HepG2 (cell line): ENCODE measurements around the gene IL1R1. TPM values are rescaled to one million over a fixed set of nuclear protein-coding genes. Genes with fewer than 3 reads are reported as not detected.

Experiments
- ATAC-seq: fragments of 200-7000 bp; cut with Tn5 transposase; 3 replicates; pipeline ENCODE4 v1.9.1; 2020; ENCODE audit warnings: mild to moderate bottlenecking, moderate library complexity
- BruUV-seq: library from RNA; stranded (reverse); fragments of 400-500 nt; replicated peaks from 2 replicates; lab custom pipeline; 2021; lab: Mats Ljungman, UMichigan
- CTCF ChIA-PET: fragments of 300-600 bp; formaldehyde crosslinking; extraction: SDS; loops from one replicate; lab custom pipeline; 2021; ENCODE audit warnings: low total read pairs, inconsistent platforms, low intra/inter-chr PET ratio; lab: Yijun Ruan, JAX
- POLR2A ChIA-PET: fragments of 350-600 bp; sonication (Branson Sonifier 250); formaldehyde crosslinking; loops from one replicate; lab custom pipeline; 2020; ENCODE audit warnings: antibody characterized with exemption, inconsistent platforms; lab: Yijun Ruan, JAX
- DNase-seq: peaks from one replicate; pipeline ENCODE4 v3.0.0-alpha.2; 2015; ENCODE audit warnings: low spot score
- FAIRE-seq: peaks from 3 replicates; lab custom pipeline; 2011; peaks lifted over from hg19 to GRCh38; lab: Jason Lieb, UNC
- H2AFZ ChIP-seq: one replicate; pipeline ENCODE4 v1.6.1; 2011; ENCODE audit warnings: low read length, inconsistent platforms
- H3K27ac ChIP-seq: fragments of 300-600 bp; 3 replicates; pipeline ENCODE4 v1.8.0; 2011; ENCODE audit warnings: mixed run types, mild to moderate bottlenecking, mixed read lengths, low read length, inconsistent platforms; ENCODE audit not compliant: insufficient read depth; ENCODE audit errors: extremely low read length
- H3K27me3 ChIP-seq, 2 experiments: fragments of 200-600 bp in 1 of 2; 2 replicates in 1 of 2; 3 replicates in 1 of 2; pipeline versions ENCODE4 v1.6.0 to v1.8.0; 2011; ENCODE audit warnings: low read length in 2 of 2, mild to moderate bottlenecking in 2 of 2, moderate library complexity in 2 of 2, inconsistent platforms in 1 of 2; ENCODE audit not compliant: insufficient read depth in 2 of 2, control insufficient read depth in 1 of 2
- H3K36me3 ChIP-seq, 2 experiments: fragments of 200-600 bp in 1 of 2; replicated peaks in 1 of 2; 2 replicates in 1 of 2; 3 replicates in 1 of 2; pipeline versions ENCODE4 v1.5.1 to v1.8.0; 2011; ENCODE audit warnings: low read length in 2 of 2, inconsistent platforms in 1 of 2; ENCODE audit not compliant: insufficient read depth in 2 of 2, control insufficient read depth in 1 of 2
- H3K4me1 ChIP-seq: 2 replicates; pipeline ENCODE4 v1.5.1; 2012; ENCODE audit warnings: low read length, inconsistent platforms; ENCODE audit not compliant: insufficient read depth
- H3K4me2 ChIP-seq: 2 replicates; pipeline ENCODE4 v1.6.0; 2011; ENCODE audit warnings: low read depth, low read length, inconsistent platforms
- H3K4me3 ChIP-seq, 3 experiments: fragments of 200-600 bp in 1 of 3; sonication (generic), shearing (Covaris generic) in 1 of 3; replicated peaks in 1 of 3; 2 replicates each; pipeline ENCODE4 v1.5.1; 2011 to 2016; ENCODE audit warnings: low read length in 3 of 3, inconsistent platforms in 2 of 3, low read depth in 2 of 3, mild to moderate bottlenecking in 2 of 3, control low read depth in 1 of 3, mixed read lengths in 1 of 3; ENCODE audit not compliant: insufficient read depth in 1 of 3
- H3K79me2 ChIP-seq: one replicate; pipeline ENCODE4 v1.6.1; 2011; ENCODE audit warnings: low read length, inconsistent platforms; ENCODE audit not compliant: insufficient read depth
- H3K9ac ChIP-seq: 2 replicates; pipeline ENCODE4 v1.6.0; 2011; ENCODE audit warnings: mild to moderate bottlenecking, low read depth, low read length, inconsistent platforms; ENCODE audit not compliant: insufficient read depth
- H3K9me3 ChIP-seq: 2 replicates; pipeline ENCODE4 v1.5.1; 2012; ENCODE audit warnings: mild to moderate bottlenecking, low read length
- H4K20me1 ChIP-seq: 2 replicates; pipeline ENCODE4 v1.6.0; 2011; ENCODE audit warnings: inconsistent platforms, mild to moderate bottlenecking, low read length, moderate library complexity; ENCODE audit not compliant: insufficient read depth
- CREBL2 ChIP-seq: sonication (generic); formaldehyde crosslinking; IDR thresholded peaks from 2 replicates; pipeline ENCODE4 v1.8.1; 2023; ENCODE audit warnings: missing genetic modification reagents, mild to moderate bottlenecking, borderline replicate concordance
- ETV5 ChIP-seq: IDR thresholded peaks from 2 replicates; pipeline ENCODE4 v1.6.1; 2018; ENCODE audit warnings: missing biosample characterization, missing genetic modification reagents, inconsistent platforms, borderline replicate concordance
- FOXJ3 ChIP-seq: sonication (generic); formaldehyde crosslinking; IDR thresholded peaks from 2 replicates; pipeline ENCODE4 v1.4.0; 2020; ENCODE audit warnings: missing genetic modification reagents, mild to moderate bottlenecking, borderline replicate concordance
- IKZF4 ChIP-seq: sonication (generic); formaldehyde crosslinking; IDR thresholded peaks from 2 replicates; pipeline ENCODE4 v1.5.1; 2020; ENCODE audit warnings: borderline replicate concordance, mild to moderate bottlenecking, low read depth, missing genetic modification reagents; ENCODE audit errors: not compliant biosample characterization
- KIAA2018 ChIP-seq: sonication (generic); formaldehyde crosslinking; IDR thresholded peaks from 2 replicates; pipeline ENCODE4 v1.5.0; 2020; ENCODE audit warnings: mild to moderate bottlenecking, missing genetic modification reagents, borderline replicate concordance
- SMC3 ChIP-seq: IDR thresholded peaks from 2 replicates; pipeline ENCODE4 v1.6.1; 2011; ENCODE audit warnings: low read length, improper control_type of control experiment
- TEAD3 ChIP-seq: optimal IDR thresholded peaks from 2 replicates; pipeline ENCODE3; 2016; ENCODE audit warnings: borderline replicate concordance
- TP53 ChIP-seq: sonication (generic); formaldehyde crosslinking; conservative IDR thresholded peaks from 2 replicates; pipeline ENCODE4 v1.4.0; 2020; ENCODE audit warnings: missing genetic modification reagents
- ZBTB21 ChIP-seq: sonication (generic); formaldehyde crosslinking; IDR thresholded peaks from 2 replicates; pipeline ENCODE4 v1.4.0; 2020; ENCODE audit warnings: missing genetic modification reagents
- ZKSCAN5 ChIP-seq: sonication (generic); formaldehyde crosslinking; IDR thresholded peaks from 2 replicates; pipeline ENCODE4 v1.5.1; 2020; ENCODE audit warnings: mild to moderate bottlenecking, missing genetic modification reagents
- WGBS: methylation state at CpG from one replicate; pipeline ENCODE4 v1.1.6; 2017; ENCODE audit warnings: low lambda C conversion rate; 5-methylcytosine and 5-hydroxymethylcytosine counted together
- in situ Hi-C: cut with HindIII; loops from 2 replicates; pipeline ENCODE4 v1.10.0; 2017; ENCODE audit warnings: low pct_unique_long_range_greater_than_20kb; ENCODE audit not compliant: extremely low pct_ligation_motif_present
- intact Hi-C: fragments of 100-400 bp; cut with micrococcal nuclease; formaldehyde crosslinking; loops from one replicate; pipeline ENCODE4 v1.10.0; 2022; ENCODE audit not compliant: unreplicated experiment
- polyA plus RNA-seq, 8 experiments: library from polyadenylated mRNA; depleted of rRNA in 3 of 8; stranded (reverse) in 7 of 8; unstranded in 1 of 8; fragments of >200 nt; fragmentation: Illumina TruSeq in 4 of 8; extraction: Trizol in 4 of 8; gene quantifications; 2 replicates each; pipeline versions ENCODE4 v1.2.1 to v1.2.3, GENCODE V29; 2011 to 2016; ENCODE audit warnings: low read depth in 4 of 8, missing spikeins in 1 of 8, mixed read lengths in 1 of 8; ENCODE audit not compliant: insufficient read depth in 1 of 8
- total RNA-seq, 5 experiments: library from RNA; depleted of rRNA; stranded (reverse); fragments of >200 nt; fragmentation: Illumina TruSeq; extraction: Trizol; gene quantifications; 2 replicates each; pipeline ENCODE4 v1.2.3, GENCODE V29; 2016; ENCODE audit warnings: low read depth in 1 of 5
- TF ChIP-seq, protein P1 (sequence below): sonication (generic); formaldehyde crosslinking; conservative IDR thresholded peaks from 2 replicates; pipeline ENCODE4 v1.4.0; 2020; ENCODE audit warnings: missing genetic modification reagents

Gene IL1R1
- total and polyA plus RNA-seq, 2 of the 13 experiments (the other 11 are each of a cell fraction or from before 2014, with no cell fraction given): 38.0 to 93.1 TPM

DNA sequence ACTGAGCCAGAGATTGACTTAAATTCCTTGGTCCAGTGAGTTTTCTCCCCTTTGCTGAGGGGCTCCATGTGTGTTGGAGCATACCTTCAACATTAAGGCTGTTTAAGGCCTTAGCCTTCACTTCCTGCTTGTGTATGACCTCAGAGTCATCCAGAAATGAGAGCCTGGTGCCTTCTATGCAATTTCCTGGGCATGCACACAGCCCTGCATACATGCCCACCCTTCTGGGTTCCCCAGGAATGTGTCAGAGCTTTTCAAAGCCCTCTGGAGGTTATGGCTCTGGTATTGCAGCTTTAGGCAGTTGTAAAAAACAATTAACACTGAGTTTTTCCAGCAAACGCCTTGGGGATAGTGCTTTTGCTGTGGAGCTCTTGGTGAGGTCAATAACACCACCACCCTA, 16.7 kb downstream of the IL1R1 start:
- H3K27me3 ChIP-seq: no peaks in the 10 kb centered on the region
- FAIRE-seq (no peak), DNase-seq (peak; percentile 34), ATAC-seq (no peak)
- in situ Hi-C loops (loop anchor here (5.0 kb wide), 1 partner anchor 137 kb away; no protein-coding TSS in a partner anchor), intact Hi-C loops (no loop called here)
- no TSS peak for BruUV-seq
- H3K9ac ChIP-seq: no peak overlapping the region
- H3K4me3 ChIP-seq: no peak overlapping the region
- H2AFZ ChIP-seq: no peak overlapping the region
- CTCF ChIA-PET: no interaction called here
- H3K4me2 ChIP-seq: no peak overlapping the region
- no peaks in the 10 kb centered on the region for H4K20me1 ChIP-seq
- TF ChIP-seq ZKSCAN5 (CRISPR knock-in tag) (no peak), TEAD3 (peak; percentile 74), ETV5 (no peak), SMC3 (peak; percentile 24; the same call in 1 of the 2 replicates), KIAA2018 (CRISPR knock-in tag) (no peak), ZBTB21 (CRISPR knock-in tag) (peak; percentile 33; the same call in 1 of the 2 replicates), FOXJ3 (CRISPR knock-in tag) (no peak), TP53 (CRISPR knock-in tag) (0 out of 2 replicates have a peak, but pooled peaks have one; percentile 60), CREBL2 (CRISPR knock-in tag) (no peak), IKZF4 (no peak)
- TF ChIP-seq, protein P1, sequence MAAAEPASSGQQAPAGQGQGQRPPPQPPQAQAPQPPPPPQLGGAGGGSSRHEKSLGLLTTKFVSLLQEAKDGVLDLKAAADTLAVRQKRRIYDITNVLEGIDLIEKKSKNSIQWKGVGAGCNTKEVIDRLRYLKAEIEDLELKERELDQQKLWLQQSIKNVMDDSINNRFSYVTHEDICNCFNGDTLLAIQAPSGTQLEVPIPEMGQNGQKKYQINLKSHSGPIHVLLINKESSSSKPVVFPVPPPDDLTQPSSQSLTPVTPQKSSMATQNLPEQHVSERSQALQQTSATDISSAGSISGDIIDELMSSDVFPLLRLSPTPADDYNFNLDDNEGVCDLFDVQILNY (CRISPR knock-in tag): no peak
- 67% methylated on average over 1 of the region's 1 CpG for WGBS
- peaks cover 55% of the 10 kb centered on the region for H3K4me1 ChIP-seq
- POLR2A ChIA-PET: interaction anchor here (1.2 to 2.7 kb wide), 3 partner anchors 17 to 59 kb away, joined by 3 to 14 read pairs (median 5); partner anchors contain the start of gene IL1R1
- H3K79me2 ChIP-seq: peaks cover 51% of the 10 kb centered on the region
- H3K9me3 ChIP-seq: no peaks in the 10 kb centered on the region
- H3K36me3 ChIP-seq: peaks cover 23 to 63% of the 10 kb centered on the region in 2 experiments
- peak overlapping the region; percentile 2 for H3K27ac ChIP-seq
